Smooth muscle cell (in vitro differentiated cells): ENCODE results near the gene HSFX2. TPM values are rescaled to one million over a fixed set of nuclear protein-coding genes. Genes with fewer than 3 reads are reported as not detected.
"Not testable (repeated sequence)": the region's sequence is repeated elsewhere in the genome, so short reads cannot be mapped to it uniquely, and the experiment has no call there.

ENCODE experiments used
- DNase-seq: peaks from one replicate; lab custom pipeline; 2025; ENCODE audit not compliant: unreplicated experiment; lab: John Stamatoyannopoulos, UW
- H2AFZ ChIP-seq: fragments of 200-600 bp; sonication (generic); 2 replicates; pipeline ENCODE4 v1.6.0; 2016; ENCODE audit warnings: antibody characterized with exemption, low read depth, mild to moderate bottlenecking
- H3F3A ChIP-seq: fragments of 200-600 bp; sonication (generic); 2 replicates; pipeline ENCODE4 v1.6.0; 2017; ENCODE audit warnings: antibody characterized with exemption, low read depth
- H3K27ac ChIP-seq: fragments of 200-600 bp; sonication (generic); 2 replicates; pipeline ENCODE4 v1.5.1; 2016; ENCODE audit warnings: low read depth, mild to moderate bottlenecking
- H3K27me3 ChIP-seq: fragments of 200-600 bp; sonication (generic); 2 replicates; pipeline ENCODE4 v1.6.1; 2016; ENCODE audit warnings: low read depth, mild to moderate bottlenecking
- H3K36me3 ChIP-seq: fragments of 200-600 bp; sonication (generic); 2 replicates; pipeline ENCODE4 v1.5.1; 2016; ENCODE audit warnings: low read depth
- H3K4me1 ChIP-seq: fragments of 200-600 bp; sonication (generic); 2 replicates; pipeline ENCODE4 v1.5.1; 2016; ENCODE audit warnings: low read depth
- H3K4me2 ChIP-seq: fragments of 200-600 bp; sonication (generic); 2 replicates; pipeline ENCODE4 v1.6.0; 2016; ENCODE audit warnings: mild to moderate bottlenecking
- H3K4me3 ChIP-seq: fragments of 200-600 bp; sonication (generic); 2 replicates; pipeline ENCODE4 v1.5.1; 2016; ENCODE audit warnings: mild to moderate bottlenecking
- H3K79me2 ChIP-seq: fragments of 200-600 bp; sonication (generic); 2 replicates; pipeline ENCODE4 v1.6.0; 2016; ENCODE audit warnings: low read depth, mild to moderate bottlenecking
- H3K9ac ChIP-seq: fragments of 200-600 bp; sonication (generic); 2 replicates; pipeline ENCODE4 v1.6.0; 2016; ENCODE audit warnings: low read depth
- H3K9me3 ChIP-seq: fragments of 200-600 bp; sonication (generic); replicated peaks from 2 replicates; pipeline ENCODE4 v1.5.1; 2016; ENCODE audit warnings: low read depth
- H4K20me1 ChIP-seq: fragments of 200-600 bp; sonication (generic); 2 replicates; pipeline ENCODE4 v1.6.0; 2016; ENCODE audit warnings: low read depth
- WGBS: methylation state at CpG from one replicate; pipeline ENCODE4 v1.1.7; 2016; ENCODE audit warnings: low lambda C conversion rate; 5-methylcytosine and 5-hydroxymethylcytosine counted together
- polyA plus RNA-seq: library from polyadenylated mRNA; unstranded; fragments of >200 nt; fragmentation: Nextera tagmentation; extraction: Ambion mirVana; gene quantifications from 2 replicates; pipeline ENCODE4 v1.2.1, GENCODE V29; 2016
- total RNA-seq: library from RNA; depleted of rRNA; stranded (reverse); fragments of >200 nt; gene quantifications from 2 replicates; pipeline ENCODE4 v1.2.3, GENCODE V29; 2014
- TF ChIP-seq, protein P1 (sequence below): fragments of 200-600 bp; sonication (generic); IDR thresholded peaks from 2 replicates; pipeline ENCODE4 v1.5.1; 2017; ENCODE audit warnings: borderline replicate concordance, mild to moderate bottlenecking, antibody characterized with exemption; ENCODE audit not compliant: insufficient read depth, poor library complexity, severe bottlenecking

The HSFX2 gene
- total and polyA plus RNA-seq, 2 experiments from 2014 or later = 0.63 TPM; not detected in 1

DNA sequence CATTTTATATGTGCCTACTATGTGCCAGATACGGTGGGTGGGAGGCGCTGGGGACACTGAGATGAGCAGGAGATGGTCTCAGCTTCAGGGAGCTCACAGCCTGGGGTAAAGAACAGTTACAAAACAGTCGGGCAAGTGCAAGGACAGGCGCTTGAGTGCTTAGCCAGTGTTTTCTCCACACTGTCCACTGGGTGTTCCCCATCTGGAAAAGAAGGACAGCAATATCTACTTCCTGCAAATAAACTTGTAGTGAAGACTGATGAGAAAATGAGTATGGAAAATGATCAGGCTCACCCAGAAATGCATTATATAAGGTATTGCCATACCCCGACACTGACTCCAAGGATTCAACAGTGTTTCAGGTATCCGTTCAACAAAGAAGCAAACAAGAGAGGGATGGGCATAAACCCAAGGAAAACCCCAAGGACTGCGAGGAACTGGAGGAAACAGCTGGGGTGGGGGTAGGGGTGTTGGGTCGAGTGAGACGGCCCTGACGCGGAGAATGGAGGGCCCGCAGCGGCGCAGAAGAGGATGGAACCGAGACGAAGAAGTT, 35.6 kb upstream of the HSFX2 start:
- no peaks in the 10 kb centered on the region for H3K27me3 ChIP-seq
- TF ChIP-seq, protein P1, sequence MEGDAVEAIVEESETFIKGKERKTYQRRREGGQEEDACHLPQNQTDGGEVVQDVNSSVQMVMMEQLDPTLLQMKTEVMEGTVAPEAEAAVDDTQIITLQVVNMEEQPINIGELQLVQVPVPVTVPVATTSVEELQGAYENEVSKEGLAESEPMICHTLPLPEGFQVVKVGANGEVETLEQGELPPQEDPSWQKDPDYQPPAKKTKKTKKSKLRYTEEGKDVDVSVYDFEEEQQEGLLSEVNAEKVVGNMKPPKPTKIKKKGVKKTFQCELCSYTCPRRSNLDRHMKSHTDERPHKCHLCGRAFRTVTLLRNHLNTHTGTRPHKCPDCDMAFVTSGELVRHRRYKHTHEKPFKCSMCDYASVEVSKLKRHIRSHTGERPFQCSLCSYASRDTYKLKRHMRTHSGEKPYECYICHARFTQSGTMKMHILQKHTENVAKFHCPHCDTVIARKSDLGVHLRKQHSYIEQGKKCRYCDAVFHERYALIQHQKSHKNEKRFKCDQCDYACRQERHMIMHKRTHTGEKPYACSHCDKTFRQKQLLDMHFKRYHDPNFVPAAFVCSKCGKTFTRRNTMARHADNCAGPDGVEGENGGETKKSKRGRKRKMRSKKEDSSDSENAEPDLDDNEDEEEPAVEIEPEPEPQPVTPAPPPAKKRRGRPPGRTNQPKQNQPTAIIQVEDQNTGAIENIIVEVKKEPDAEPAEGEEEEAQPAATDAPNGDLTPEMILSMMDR = no peak
- H2AFZ ChIP-seq = peak overlapping the region; percentile 33
- H3K36me3 ChIP-seq = no peaks in the 10 kb centered on the region
- peak overlapping the region; percentile 52 for H3K27ac ChIP-seq
- WGBS = 54% methylated on average over 16 of the region's 16 CpGs
- peaks cover 4% of the 10 kb centered on the region for H3K4me1 ChIP-seq
- peak overlapping the region; percentile 15 for H3K9ac ChIP-seq
- H3K4me2 ChIP-seq = peak overlapping the region; percentile 88
- no peaks in the 10 kb centered on the region for H3F3A ChIP-seq
- H3K79me2 ChIP-seq = peaks cover 24% of the 10 kb centered on the region
- H3K9me3 ChIP-seq = no peaks in the 10 kb centered on the region
- H3K4me3 ChIP-seq = peak overlapping the region; percentile 67
- DNase-seq = no peak
- H4K20me1 ChIP-seq = peaks cover 35% of the 10 kb centered on the region

DNA sequence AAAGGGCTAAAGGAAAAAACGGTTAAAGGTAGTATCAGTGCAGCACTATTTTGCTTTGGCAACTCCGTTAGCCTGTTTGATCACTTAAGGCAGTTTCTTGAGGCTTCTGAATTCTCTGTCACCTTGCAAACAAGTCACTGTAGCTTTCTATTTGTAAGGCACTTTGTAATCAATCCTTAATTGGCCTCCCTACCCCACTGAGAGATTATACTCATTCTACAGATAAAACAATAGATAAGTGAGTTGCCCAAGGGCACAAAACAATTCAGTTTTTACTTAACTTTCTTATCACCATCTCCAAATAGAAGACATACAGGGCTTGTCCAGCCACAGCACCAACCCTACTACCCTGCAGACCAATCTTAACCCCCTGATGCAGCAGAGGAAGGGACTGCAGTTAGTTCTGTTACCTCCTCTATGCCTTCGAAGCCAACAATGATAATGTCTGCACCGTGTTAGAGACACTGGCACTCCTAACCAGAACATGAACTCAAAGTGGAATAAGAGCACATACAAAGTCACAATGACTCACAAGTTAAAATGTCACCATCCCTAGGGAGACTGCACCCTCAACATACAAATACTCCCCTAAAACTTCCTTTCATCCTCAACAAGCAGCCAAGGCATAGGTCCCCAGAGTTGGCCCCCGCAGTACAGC, 34.7 kb upstream of the HSFX2 start:
- Histone ChIP-seq H3K4me1 (peaks cover 4% of the 10 kb centered on the region), H3K4me2 (peak overlapping the region; percentile 88), H3K79me2 (peaks cover 31% of the 10 kb centered on the region), H3F3A (no peaks in the 10 kb centered on the region), H3K27ac (no peak overlapping the region), H2AFZ (no peak overlapping the region), H3K9ac (no peak overlapping the region), H3K4me3 (peak overlapping the region; percentile 67), H4K20me1 (peaks cover 40% of the 10 kb centered on the region), H3K9me3 (no peaks in the 10 kb centered on the region), H3K36me3 (no peaks in the 10 kb centered on the region), H3K27me3 (no peaks in the 10 kb centered on the region)
- 58% methylated on average over 5 of the region's 5 CpGs for WGBS
- TF ChIP-seq, protein P1 = no peak
- DNase-seq = no peak

DNA sequence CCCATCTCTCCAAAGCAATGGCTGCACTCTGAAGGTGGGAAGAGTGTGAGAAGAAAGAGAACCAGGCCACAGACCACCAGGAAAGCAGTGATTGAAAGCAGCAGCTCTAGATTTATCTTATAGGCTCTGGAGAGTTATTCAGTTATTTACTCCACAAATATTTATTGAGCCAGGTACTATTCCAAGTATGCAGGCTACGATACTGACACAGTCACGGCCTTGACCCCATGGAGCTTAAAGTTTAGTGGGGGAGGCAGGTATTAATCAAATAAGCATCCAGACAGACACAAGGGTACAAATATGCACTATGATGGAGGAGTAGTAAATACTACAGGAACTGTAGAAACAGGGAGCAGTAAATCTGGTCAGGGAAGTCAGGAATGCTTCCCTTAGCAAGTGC, 33.7 kb upstream of the HSFX2 start:
- no peak for DNase-seq
- H3K4me1 ChIP-seq = peaks cover 4% of the 10 kb centered on the region
- H3K79me2 ChIP-seq = peaks cover 38% of the 10 kb centered on the region
- H2AFZ ChIP-seq = no peak overlapping the region
- peaks cover 49% of the 10 kb centered on the region for H4K20me1 ChIP-seq
- 75% methylated on average over 2 of the region's 2 CpGs for WGBS
- no peaks in the 10 kb centered on the region for H3K27me3 ChIP-seq
- no peaks in the 10 kb centered on the region for H3K9me3 ChIP-seq
- TF ChIP-seq, protein P1 = no peak
- no peak overlapping the region for H3K4me2 ChIP-seq
- H3K36me3 ChIP-seq = no peaks in the 10 kb centered on the region
- H3K27ac ChIP-seq = no peak overlapping the region
- H3F3A ChIP-seq = no peaks in the 10 kb centered on the region
- H3K9ac ChIP-seq = no peak overlapping the region
- H3K4me3 ChIP-seq = no peak overlapping the region

DNA sequence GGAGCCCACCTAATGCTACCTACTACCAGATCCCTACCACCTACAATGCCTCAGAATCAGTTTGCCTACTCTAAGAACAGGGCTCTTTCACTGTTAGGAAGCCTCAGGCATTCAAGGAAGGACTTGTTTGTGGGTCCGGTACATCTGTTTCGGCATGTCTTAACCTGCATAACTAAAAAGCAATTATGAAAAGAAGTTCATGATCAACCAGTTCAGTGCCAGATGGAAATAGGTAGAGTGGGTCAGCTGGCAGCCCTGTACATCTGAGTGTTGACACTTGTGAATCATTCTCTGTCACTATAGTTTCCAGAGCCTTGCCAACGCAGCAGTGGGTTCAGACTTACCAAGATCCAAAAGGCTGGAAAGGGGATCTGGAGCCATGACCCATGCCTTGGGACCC, 33.2 kb upstream of the HSFX2 start:
- Histone ChIP-seq H3K4me2 (no peak overlapping the region), H3K27me3 (no peaks in the 10 kb centered on the region), H3K9ac (no peak overlapping the region), H3K9me3 (no peaks in the 10 kb centered on the region), H3K79me2 (peaks cover 43% of the 10 kb centered on the region), H3K36me3 (no peaks in the 10 kb centered on the region), H2AFZ (no peak overlapping the region), H3F3A (no peaks in the 10 kb centered on the region), H3K4me3 (no peak overlapping the region), H3K27ac (no peak overlapping the region), H4K20me1 (peaks cover 54% of the 10 kb centered on the region), H3K4me1 (peaks cover 4% of the 10 kb centered on the region)
- TF ChIP-seq, protein P1 = no peak
- WGBS = 79% methylated on average over 3 of the region's 3 CpGs
- no peak for DNase-seq

DNA sequence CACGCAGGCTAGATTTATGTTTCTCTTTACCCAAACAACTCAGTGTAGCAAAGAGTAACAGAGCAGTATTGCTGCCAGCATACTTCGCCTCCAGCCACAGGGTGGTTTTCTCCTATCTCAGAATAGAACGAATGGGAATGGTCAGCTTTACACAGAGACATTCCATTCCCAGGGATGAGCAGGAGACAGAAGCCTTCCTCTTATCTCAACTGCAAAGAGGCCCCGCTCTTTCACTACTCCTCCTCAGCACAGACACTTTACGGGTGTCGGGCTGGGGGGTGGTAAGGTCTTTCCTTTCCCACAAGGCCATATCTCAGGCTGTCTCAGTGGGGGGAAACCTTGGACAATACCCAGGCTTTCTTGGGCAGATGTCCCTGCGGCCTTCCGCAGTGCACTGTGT, 31.7 kb upstream of the HSFX2 start:
- Histone ChIP-seq H4K20me1 (peaks cover 54% of the 10 kb centered on the region), H3K27ac (peak overlapping the region; percentile 10), H3K4me2 (peak overlapping the region; percentile 56), H3K79me2 (peaks cover 57% of the 10 kb centered on the region)
- not testable (repeated sequence) for H3K9ac ChIP-seq, H3K27me3 ChIP-seq, H3F3A ChIP-seq, H3K4me3 ChIP-seq, H3K4me1 ChIP-seq, H3K9me3 ChIP-seq, DNase-seq, H3K36me3 ChIP-seq, H2AFZ ChIP-seq
- 48% methylated on average over 8 of the region's 8 CpGs for WGBS

DNA sequence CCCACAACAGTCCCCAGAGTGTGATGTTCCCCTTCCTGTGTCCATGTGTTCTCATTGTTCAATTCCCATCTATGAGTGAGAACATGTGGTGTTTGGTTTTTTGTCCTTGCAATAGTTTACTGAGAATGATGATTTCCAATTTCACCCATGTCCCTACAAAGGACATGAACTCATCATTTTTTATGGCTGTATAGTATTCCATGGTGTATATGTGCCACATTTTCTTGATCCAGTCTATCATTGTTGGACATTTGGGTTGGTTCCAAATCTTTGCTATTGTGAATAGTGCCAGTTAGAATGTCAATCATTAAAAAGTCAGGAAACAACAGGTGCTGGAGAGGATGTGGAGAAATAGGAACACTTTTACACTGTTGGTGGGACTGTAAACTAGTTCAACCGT, 24.5 kb upstream of the HSFX2 start:
- Histone ChIP-seq H4K20me1 (peaks cover 53% of the 10 kb centered on the region), H3K79me2 (peaks cover 77% of the 10 kb centered on the region)
- not testable (repeated sequence) for H3K27ac ChIP-seq, H3K4me3 ChIP-seq, H3F3A ChIP-seq, H2AFZ ChIP-seq, DNase-seq, H3K27me3 ChIP-seq, H3K9ac ChIP-seq, H3K9me3 ChIP-seq, H3K4me1 ChIP-seq, H3K36me3 ChIP-seq, H3K4me2 ChIP-seq
- 80% methylated on average over 1 of the region's 1 CpG for WGBS
